ENCODE measurements around the gene PDSS2.

PDSS2 gene

DNA sequence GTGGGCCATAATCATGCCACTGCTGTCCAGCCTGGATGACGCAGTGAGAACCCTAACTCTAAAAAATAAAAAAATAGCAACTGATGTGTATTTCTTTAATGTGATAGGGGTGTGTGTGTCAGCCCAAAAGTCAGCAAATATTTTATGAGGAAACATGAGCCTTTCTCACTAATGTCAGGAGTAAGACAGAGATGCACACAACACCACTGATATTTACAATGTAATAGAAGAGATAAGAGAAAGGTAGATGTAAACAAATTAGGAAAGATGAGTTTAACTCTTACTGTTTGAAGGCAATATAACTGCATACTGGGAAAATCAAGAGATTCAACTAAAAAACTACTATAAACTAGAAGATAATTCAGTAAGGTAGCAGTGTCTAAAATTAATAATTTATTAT, 244.0 kb downstream of the PDSS2 start:
- no peak overlapping the region for H3K18ac ChIP-seq (ENCODE audit: low read length)
- H3K9me3 ChIP-seq (ENCODE audit: insufficient read depth, low read depth, low read length), result no peaks in the 10 kb centered on the region
- H4K91ac ChIP-seq (ENCODE audit: low read depth, low read length), result no peak overlapping the region
- no peak overlapping the region for H4K12ac ChIP-seq (ENCODE audit: low read depth, low read length)
- H3K27me3 ChIP-seq (ENCODE audit: insufficient read depth, low read length), result no peaks in the 10 kb centered on the region
- no peak overlapping the region for H2BK12ac ChIP-seq (ENCODE audit: low read length)
- no peak overlapping the region for H2AK5ac ChIP-seq (ENCODE audit: low read length)
- no CpG with 5 or more reads among the region's 1 CpG for WGBS (ENCODE audit: extremely low coverage, insufficient coverage, insufficient read length)
- H3K27ac ChIP-seq (ENCODE audit: low read depth, low read length), result no peak overlapping the region
- no peak overlapping the region for H3K23ac ChIP-seq (ENCODE audit: low read length)
- no peak overlapping the region for H3K14ac ChIP-seq (ENCODE audit: low read length)
- H2BK5ac ChIP-seq (ENCODE audit: low read depth, low read length, poor library complexity), result no peak overlapping the region
- H2AFZ ChIP-seq (ENCODE audit: insufficient read depth, low read length, poor library complexity), result no peak overlapping the region
- no peak overlapping the region for H3K4me3 ChIP-seq (ENCODE audit: low read depth, low read length)
- DNase-seq, result no peak
- H3K79me2 ChIP-seq (ENCODE audit: control insufficient read depth, insufficient read depth, low read length, poor library complexity), result no peaks in the 10 kb centered on the region
- no peak overlapping the region for H3K4ac ChIP-seq (ENCODE audit: low read depth, low read length)
- H3K9ac ChIP-seq (ENCODE audit: low read length), result no peak overlapping the region
- H3K4me1 ChIP-seq (ENCODE audit: control insufficient read depth in 1 of 2, insufficient read depth in 2 of 2, low read length in 2 of 2), result no peaks in the 10 kb centered on the region
- H3K36me3 ChIP-seq (ENCODE audit: control insufficient read depth in 1 of 2, insufficient read depth in 2 of 2, low read length in 2 of 2), result no peaks in the 10 kb centered on the region
- H3K79me1 ChIP-seq (ENCODE audit: low read length), result no peaks in the 10 kb centered on the region
- H3K4me2 ChIP-seq (ENCODE audit: low read length), result no peak overlapping the region
- no peak overlapping the region for H2BK120ac ChIP-seq (ENCODE audit: insufficient read depth, low read length, poor library complexity)
- H4K8ac ChIP-seq (ENCODE audit: low read depth, low read length), result no peak overlapping the region

DNA sequence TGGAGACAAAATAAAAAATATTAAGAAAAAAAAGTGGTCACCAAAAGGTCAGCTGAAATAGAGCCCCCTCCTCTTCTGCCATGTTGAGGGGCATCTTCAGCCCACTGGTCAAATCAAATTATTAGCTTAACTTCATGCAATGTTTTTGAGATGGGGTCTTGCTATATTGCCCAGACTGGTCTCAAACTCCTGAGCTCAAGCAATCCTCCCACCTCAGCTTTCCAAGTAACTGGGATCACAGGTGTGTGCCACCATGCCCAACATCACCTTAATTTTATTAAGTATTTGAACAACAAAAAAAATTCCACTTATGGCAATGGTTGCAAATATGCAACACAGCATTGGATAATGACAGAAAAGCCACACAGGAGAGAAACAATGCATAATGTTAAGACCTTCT, 244.7 kb downstream of the PDSS2 start:
- H3K4me1 ChIP-seq (ENCODE audit: control insufficient read depth in 1 of 2, insufficient read depth in 2 of 2, low read length in 2 of 2), result no peaks in the 10 kb centered on the region
- H3K4me2 ChIP-seq (ENCODE audit: low read length), result no peak overlapping the region
- no peaks in the 10 kb centered on the region for H3K36me3 ChIP-seq (ENCODE audit: control insufficient read depth in 1 of 2, insufficient read depth in 2 of 2, low read length in 2 of 2)
- H3K18ac ChIP-seq (ENCODE audit: low read length), result no peak overlapping the region
- H3K27ac ChIP-seq (ENCODE audit: low read depth, low read length), result no peak overlapping the region
- no peak overlapping the region for H2AK5ac ChIP-seq (ENCODE audit: low read length)
- no peaks in the 10 kb centered on the region for H3K9me3 ChIP-seq (ENCODE audit: insufficient read depth, low read depth, low read length)
- H3K14ac ChIP-seq (ENCODE audit: low read length), result no peak overlapping the region
- H3K79me2 ChIP-seq (ENCODE audit: control insufficient read depth, insufficient read depth, low read length, poor library complexity), result no peaks in the 10 kb centered on the region
- no peak overlapping the region for H4K8ac ChIP-seq (ENCODE audit: low read depth, low read length)
- H2BK12ac ChIP-seq (ENCODE audit: low read length), result no peak overlapping the region
- H2BK120ac ChIP-seq (ENCODE audit: insufficient read depth, low read length, poor library complexity), result no peak overlapping the region
- H3K79me1 ChIP-seq (ENCODE audit: low read length), result no peaks in the 10 kb centered on the region
- no peak overlapping the region for H3K23ac ChIP-seq (ENCODE audit: low read length)
- H3K27me3 ChIP-seq (ENCODE audit: insufficient read depth, low read length), result no peaks in the 10 kb centered on the region
- no peak for DNase-seq
- no peak overlapping the region for H4K91ac ChIP-seq (ENCODE audit: low read depth, low read length)
- H3K4me3 ChIP-seq (ENCODE audit: low read depth, low read length), result no peak overlapping the region
- no peak overlapping the region for H4K12ac ChIP-seq (ENCODE audit: low read depth, low read length)
- no peak overlapping the region for H2BK5ac ChIP-seq (ENCODE audit: low read depth, low read length, poor library complexity)
- no peak overlapping the region for H3K9ac ChIP-seq (ENCODE audit: low read length)
- no peak overlapping the region for H3K4ac ChIP-seq (ENCODE audit: low read depth, low read length)
- no peak overlapping the region for H2AFZ ChIP-seq (ENCODE audit: insufficient read depth, low read length, poor library complexity)

DNA sequence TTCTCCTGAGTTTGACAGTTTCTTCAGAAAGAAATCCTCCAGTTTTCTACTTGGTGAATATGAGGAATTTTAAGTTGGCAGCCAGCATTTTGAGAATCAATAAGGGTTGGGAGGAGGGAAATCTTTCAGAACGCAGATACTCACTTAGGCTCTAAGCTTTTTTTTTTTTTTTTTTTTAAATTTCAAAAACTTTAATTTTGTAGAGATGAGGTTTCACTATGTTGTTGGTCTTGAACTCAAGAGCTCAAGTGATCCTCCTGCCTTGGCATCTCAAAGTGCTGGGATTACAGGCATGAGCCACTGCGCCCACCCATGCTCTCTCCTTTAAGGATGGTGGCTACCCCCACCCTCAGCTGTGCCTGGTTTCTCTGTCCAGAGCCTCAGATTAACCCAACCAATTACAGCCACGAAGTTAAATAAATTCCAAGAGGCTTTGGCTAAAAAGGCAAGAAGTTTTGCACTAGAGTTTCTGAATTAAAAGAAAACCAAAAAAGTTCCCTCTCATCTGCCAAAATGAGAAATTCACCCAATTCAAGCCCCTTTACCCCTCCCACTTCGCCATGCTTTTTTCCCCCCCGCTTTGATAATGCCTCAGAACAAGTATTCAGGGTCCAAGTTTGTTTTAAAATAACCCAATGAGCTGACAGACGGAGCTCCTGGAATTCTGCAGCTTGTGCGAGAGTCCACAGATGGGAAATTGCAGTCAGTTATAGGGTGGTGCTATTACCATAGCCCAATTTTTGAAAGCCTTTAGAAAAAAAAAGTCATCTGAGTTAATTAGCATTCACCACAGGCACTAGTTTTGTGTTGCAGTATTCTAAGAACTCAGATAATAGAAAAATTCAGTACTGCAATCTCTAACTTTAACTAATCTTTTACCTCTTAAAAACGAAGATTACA, 249.7 kb downstream of the PDSS2 start:
- Histone ChIP-seq H2AK5ac (ENCODE audit: low read length) (no peak overlapping the region), H3K27ac (ENCODE audit: low read depth, low read length) (no peak overlapping the region), H3K79me1 (ENCODE audit: low read length) (no peaks in the 10 kb centered on the region), H2BK5ac (ENCODE audit: low read depth, low read length, poor library complexity) (no peak overlapping the region), H3K4me3 (ENCODE audit: low read depth, low read length) (no peak overlapping the region), H3K36me3 (ENCODE audit: control insufficient read depth in 1 of 2, insufficient read depth in 2 of 2, low read length in 2 of 2) (no peaks in the 10 kb centered on the region), H3K9ac (ENCODE audit: low read length) (no peak overlapping the region), H2AFZ (ENCODE audit: insufficient read depth, low read length, poor library complexity) (no peak overlapping the region), H3K18ac (ENCODE audit: low read length) (no peak overlapping the region), H3K9me3 (ENCODE audit: insufficient read depth, low read depth, low read length) (no peaks in the 10 kb centered on the region), H3K4me1 (ENCODE audit: control insufficient read depth in 1 of 2, insufficient read depth in 2 of 2, low read length in 2 of 2) (no peaks in the 10 kb centered on the region), H3K14ac (ENCODE audit: low read length) (no peak overlapping the region), H4K8ac (ENCODE audit: low read depth, low read length) (no peak overlapping the region), H3K27me3 (ENCODE audit: insufficient read depth, low read length) (no peaks in the 10 kb centered on the region), H3K4ac (ENCODE audit: low read depth, low read length) (no peak overlapping the region), H4K12ac (ENCODE audit: low read depth, low read length) (no peak overlapping the region), H2BK120ac (ENCODE audit: insufficient read depth, low read length, poor library complexity) (no peak overlapping the region), H4K91ac (ENCODE audit: low read depth, low read length) (no peak overlapping the region), H2BK12ac (ENCODE audit: low read length) (no peak overlapping the region), H3K23ac (ENCODE audit: low read length) (no peak overlapping the region), H3K4me2 (ENCODE audit: low read length) (no peak overlapping the region), H3K79me2 (ENCODE audit: control insufficient read depth, insufficient read depth, low read length, poor library complexity) (no peaks in the 10 kb centered on the region)
- no CpG with 5 or more reads among the region's 8 CpGs for WGBS (ENCODE audit: extremely low coverage, insufficient coverage, insufficient read length)
- no peak for DNase-seq

DNA sequence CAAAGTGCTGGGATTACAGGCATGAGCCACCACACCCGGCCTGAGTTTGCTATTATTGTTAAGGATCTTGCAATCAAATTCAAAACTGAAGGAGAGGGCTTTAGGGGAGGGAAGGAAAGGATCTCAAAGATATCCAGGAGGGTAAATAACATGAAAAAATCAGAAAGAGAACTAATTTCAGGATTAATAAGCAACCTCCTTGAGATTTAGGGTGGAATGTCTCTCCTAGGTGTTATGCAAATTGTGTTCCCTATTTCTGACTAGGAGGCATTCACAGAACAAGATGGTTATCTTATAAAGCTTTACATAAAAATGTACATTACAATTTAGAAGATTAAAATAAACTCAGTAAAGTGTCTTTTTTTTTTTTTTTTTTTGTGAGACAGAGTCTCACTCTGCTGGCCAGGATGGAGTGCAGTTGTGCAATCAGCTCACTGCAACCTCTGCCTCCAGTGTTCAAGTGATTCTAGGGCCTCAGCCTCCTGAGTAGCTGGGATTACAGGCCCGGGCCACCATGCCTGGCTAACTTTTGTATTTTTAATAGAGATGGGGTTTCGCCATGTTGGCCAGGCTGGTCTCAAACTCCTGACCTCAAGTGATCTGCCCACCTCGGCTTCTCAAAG, 252.0 kb downstream of the PDSS2 start:
- Histone ChIP-seq H2BK5ac (ENCODE audit: low read depth, low read length, poor library complexity) (no peak overlapping the region), H4K12ac (ENCODE audit: low read depth, low read length) (no peak overlapping the region)

More for the DNA sequence above, 252.0 kb downstream of the PDSS2 start:
- Histone ChIP-seq H3K79me1 (ENCODE audit: low read length) (peaks cover 2% of the 10 kb centered on the region), H3K4ac (ENCODE audit: low read depth, low read length) (no peak overlapping the region), H3K79me2 (ENCODE audit: control insufficient read depth, insufficient read depth, low read length, poor library complexity) (no peaks in the 10 kb centered on the region), H2AFZ (ENCODE audit: insufficient read depth, low read length, poor library complexity) (no peak overlapping the region), H3K4me2 (ENCODE audit: low read length) (no peak overlapping the region), H3K18ac (ENCODE audit: low read length) (no peak overlapping the region), H3K23ac (ENCODE audit: low read length) (no peak overlapping the region), H3K4me3 (ENCODE audit: low read depth, low read length) (no peak overlapping the region), H4K8ac (ENCODE audit: low read depth, low read length) (no peak overlapping the region), H3K27me3 (ENCODE audit: insufficient read depth, low read length) (no peaks in the 10 kb centered on the region), H3K4me1 (ENCODE audit: control insufficient read depth in 1 of 2, insufficient read depth in 2 of 2, low read length in 2 of 2) (no peaks in the 10 kb centered on the region), H3K14ac (ENCODE audit: low read length) (no peak overlapping the region), H4K91ac (ENCODE audit: low read depth, low read length) (no peak overlapping the region), H2BK12ac (ENCODE audit: low read length) (no peak overlapping the region), H3K9me3 (ENCODE audit: insufficient read depth, low read depth, low read length) (no peaks in the 10 kb centered on the region), H3K36me3 (ENCODE audit: control insufficient read depth in 1 of 2, insufficient read depth in 2 of 2, low read length in 2 of 2) (no peaks in the 10 kb centered on the region), H3K9ac (ENCODE audit: low read length) (no peak overlapping the region), H2BK120ac (ENCODE audit: insufficient read depth, low read length, poor library complexity) (no peak overlapping the region), H3K27ac (ENCODE audit: low read depth, low read length) (no peak overlapping the region), H2AK5ac (ENCODE audit: low read length) (no peak overlapping the region)
- WGBS (ENCODE audit: extremely low coverage, insufficient coverage, insufficient read length), result no CpG with 5 or more reads among the region's 4 CpGs
- DNase-seq, result peak in 1 of 2 donors; percentile 15
